ENCODE data around the gene MGMT. TPM values are rescaled to one million over a fixed set of nuclear protein-coding genes. Genes with fewer than 3 reads are reported as not detected.

Gene MGMT
- total and polyA plus RNA-seq, 2 donors (not counting 1 experiment from before 2014, with no cell fraction given), result 1.9 to 29.1 TPM

- no peak overlapping the region for H3K4me2 ChIP-seq (ENCODE audit: extremely low read depth, insufficient read depth, low read length)
- H3K27ac ChIP-seq (ENCODE audit: insufficient read depth, low read length), result no peak overlapping the region
- H3K9me3 ChIP-seq (ENCODE audit: control insufficient read depth, insufficient read depth, low read depth, low read length), result no peaks in the 10 kb centered on the region
- no peaks in the 10 kb centered on the region for H3K36me3 ChIP-seq (ENCODE audit: control insufficient read depth, insufficient read depth, low read length)
- H3K4me1 ChIP-seq (ENCODE audit: control insufficient read depth, extremely low read depth, insufficient read depth, low read length), result no peaks in the 10 kb centered on the region
- H3K9ac ChIP-seq (ENCODE audit: insufficient read depth, low read length), result no peak overlapping the region
- TF ChIP-seq CTCF (conservative IDR thresholded peaks at IDR 0.05 in 1 of 2, IDR thresholded peaks at IDR 0.05 in 1 of 2; ENCODE audit: low read depth in 1 of 2, low read length in 2 of 2) (no peak), EZH2 (IDR thresholded peaks at IDR 0.05; ENCODE audit: low read length, missing control alignments) (no peak)
- H3K79me2 ChIP-seq (ENCODE audit: control insufficient read depth, insufficient read depth, low read length), result no peaks in the 10 kb centered on the region
- no peaks in the 10 kb centered on the region for H4K20me1 ChIP-seq (ENCODE audit: control insufficient read depth, extremely low read depth, insufficient read depth, low read length)
- H2AFZ ChIP-seq (ENCODE audit: low read length), result no peak overlapping the region
- H3K4me3 ChIP-seq (replicated peaks in 1 of 4; ENCODE audit: control extremely low read depth in 1 of 4, insufficient read depth in 1 of 4, low read depth in 3 of 4, low read length in 4 of 4), result no peak overlapping the region
- H3K27me3 ChIP-seq (ENCODE audit: control insufficient read depth, insufficient read depth, low read length), result no peaks in the 10 kb centered on the region
- DNase-seq (ENCODE audit: low read depth in 2 of 2), result no peak
Measured at GRCh38 chr10:129520440-129521080, 53.5 kb downstream of the MGMT start.

GRCh38 chr10:129521161-129522025 lies 54.4 kb downstream of the MGMT start:
- no peaks in the 10 kb centered on the region for H3K36me3 ChIP-seq (ENCODE audit: control insufficient read depth, insufficient read depth, low read length)
- no peaks in the 10 kb centered on the region for H4K20me1 ChIP-seq (ENCODE audit: control insufficient read depth, extremely low read depth, insufficient read depth, low read length)
- H3K27me3 ChIP-seq (ENCODE audit: control insufficient read depth, insufficient read depth, low read length), result no peaks in the 10 kb centered on the region
- no peaks in the 10 kb centered on the region for H3K79me2 ChIP-seq (ENCODE audit: control insufficient read depth, insufficient read depth, low read length)
- H2AFZ ChIP-seq (ENCODE audit: low read length), result no peak overlapping the region
- no peaks in the 10 kb centered on the region for H3K9me3 ChIP-seq (ENCODE audit: control insufficient read depth, insufficient read depth, low read depth, low read length)
- DNase-seq (ENCODE audit: low read depth in 2 of 2), result no peak
- no peak overlapping the region for H3K9ac ChIP-seq (ENCODE audit: insufficient read depth, low read length)
- no peaks in the 10 kb centered on the region for H3K4me1 ChIP-seq (ENCODE audit: control insufficient read depth, extremely low read depth, insufficient read depth, low read length)
- TF ChIP-seq CTCF (conservative IDR thresholded peaks at IDR 0.05 in 1 of 2, IDR thresholded peaks at IDR 0.05 in 1 of 2; ENCODE audit: low read depth in 1 of 2, low read length in 2 of 2) (no peak), EZH2 (IDR thresholded peaks at IDR 0.05; ENCODE audit: low read length, missing control alignments) (no peak)
- no peak overlapping the region for H3K4me2 ChIP-seq (ENCODE audit: extremely low read depth, insufficient read depth, low read length)
- H3K27ac ChIP-seq (ENCODE audit: insufficient read depth, low read length), result no peak overlapping the region
- no peak overlapping the region for H3K4me3 ChIP-seq (replicated peaks in 1 of 4; ENCODE audit: control extremely low read depth in 1 of 4, insufficient read depth in 1 of 4, low read depth in 3 of 4, low read length in 4 of 4)

- Histone ChIP-seq H3K9ac (ENCODE audit: insufficient read depth, low read length) (no peak overlapping the region), H3K9me3 (ENCODE audit: control insufficient read depth, insufficient read depth, low read depth, low read length) (no peaks in the 10 kb centered on the region), H3K79me2 (ENCODE audit: control insufficient read depth, insufficient read depth, low read length) (no peaks in the 10 kb centered on the region), H2AFZ (ENCODE audit: low read length) (no peak overlapping the region), H3K4me3 (replicated peaks in 1 of 4; ENCODE audit: control extremely low read depth in 1 of 4, insufficient read depth in 1 of 4, low read depth in 3 of 4, low read length in 4 of 4) (no peak overlapping the region), H4K20me1 (ENCODE audit: control insufficient read depth, extremely low read depth, insufficient read depth, low read length) (no peaks in the 10 kb centered on the region), H3K36me3 (ENCODE audit: control insufficient read depth, insufficient read depth, low read length) (no peaks in the 10 kb centered on the region), H3K27me3 (ENCODE audit: control insufficient read depth, insufficient read depth, low read length) (no peaks in the 10 kb centered on the region), H3K4me1 (ENCODE audit: control insufficient read depth, extremely low read depth, insufficient read depth, low read length) (no peaks in the 10 kb centered on the region), H3K4me2 (ENCODE audit: extremely low read depth, insufficient read depth, low read length) (no peak overlapping the region), H3K27ac (ENCODE audit: insufficient read depth, low read length) (no peak overlapping the region)
- no peak for DNase-seq (ENCODE audit: low read depth in 2 of 2)
- TF ChIP-seq EZH2 (IDR thresholded peaks at IDR 0.05; ENCODE audit: low read length, missing control alignments), result no peak
- no peak for TF ChIP-seq CTCF (conservative IDR thresholded peaks at IDR 0.05 in 1 of 2, IDR thresholded peaks at IDR 0.05 in 1 of 2; ENCODE audit: low read depth in 1 of 2, low read length in 2 of 2)
Measured at GRCh38 chr10:129522041-129522585, 55.1 kb downstream of the MGMT start.

Data from fibroblast of lung (primary cell).